ENCODE data around the gene MORN2.

Gene MORN2

DNA sequence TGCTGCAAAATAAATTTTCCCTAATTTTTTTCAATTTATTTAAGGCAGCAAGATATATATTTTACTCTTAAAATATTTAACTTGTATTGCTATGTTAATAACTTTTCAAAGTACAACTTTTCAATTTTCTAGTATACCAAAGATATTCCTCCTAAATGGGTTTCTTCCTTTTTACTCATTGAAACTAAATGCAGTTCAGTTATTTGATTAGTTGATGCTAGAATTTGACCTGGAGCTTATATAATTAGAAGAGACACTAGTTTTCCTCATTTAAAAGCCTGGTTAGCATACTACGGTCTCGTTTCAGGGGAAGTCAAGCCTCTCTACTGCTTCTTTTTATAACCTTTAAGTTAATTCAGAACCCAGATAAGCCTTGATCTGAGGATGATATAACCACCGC is 13.8 kb downstream of the MORN2 start, which contains the start of gene ARHGEF33:
Gene ARHGEF33, plus strand, starts transcription at position 301 of the 400 bp plus-strand sequence. CDS start 29,573 bp downstream, outside the sequence.
- DNase-seq (ENCODE audit: low read depth): no peak

- DNase-seq (ENCODE audit: low read depth): no peak
Measured at GRCh38 chr2:38892819-38893218, 17.0 kb downstream of the MORN2 start.

DNA sequence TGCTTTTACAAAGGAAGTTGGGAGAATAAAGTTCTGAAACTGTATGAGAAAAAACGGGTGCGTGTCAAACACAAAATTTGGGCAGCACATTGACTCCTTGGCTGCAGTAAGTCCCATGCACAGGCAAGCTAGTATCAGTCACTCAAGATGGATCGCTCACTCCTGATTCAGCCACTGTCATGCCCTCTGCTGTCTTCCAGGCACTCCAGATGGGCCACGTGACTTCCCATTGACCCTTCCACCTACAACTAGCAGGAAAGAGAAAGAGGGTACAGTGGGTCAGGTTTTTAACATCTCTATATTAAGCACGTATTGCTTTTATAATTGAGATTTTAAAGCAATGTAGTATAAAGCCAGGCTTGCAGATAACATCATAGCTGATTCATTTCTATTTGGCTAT is 22.5 kb downstream of the MORN2 start:
- DNase-seq (ENCODE audit: low read depth): no peak

DNA sequence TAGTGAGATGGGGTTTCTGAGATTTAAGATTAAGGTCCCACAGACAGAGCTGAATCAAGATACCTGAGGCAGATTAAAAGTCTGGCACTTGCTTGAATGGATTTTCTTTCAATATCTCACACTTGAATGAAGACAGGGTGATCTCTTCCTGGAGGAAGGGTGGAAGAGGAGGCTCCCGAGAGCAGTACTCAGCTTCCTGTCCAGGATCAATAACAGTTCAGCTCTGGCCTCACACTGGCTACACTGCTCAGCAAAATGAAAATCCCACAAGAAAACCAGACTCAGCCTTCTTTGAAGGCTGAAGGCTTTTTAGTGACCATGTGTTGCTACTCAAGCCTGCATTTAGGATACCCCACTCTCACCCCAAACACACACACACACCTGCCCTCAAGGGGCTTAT is 24.9 kb downstream of the MORN2 start:
- DNase-seq (ENCODE audit: low read depth): no peak

- no peak for DNase-seq (ENCODE audit: low read depth)
Measured at GRCh38 chr2:38905251-38905650, 29.5 kb downstream of the MORN2 start.

GRCh38 chr2:38907242-38907641 is 31.5 kb downstream of the MORN2 start:
- DNase-seq (ENCODE audit: low read depth): no peak

- no peak for DNase-seq (ENCODE audit: low read depth)
Measured at GRCh38 chr2:38907743-38908562, 32.2 kb downstream of the MORN2 start.

GRCh38 chr2:38909872-38910271 is 34.1 kb downstream of the MORN2 start:
- no peak for DNase-seq (ENCODE audit: low read depth)

DNA sequence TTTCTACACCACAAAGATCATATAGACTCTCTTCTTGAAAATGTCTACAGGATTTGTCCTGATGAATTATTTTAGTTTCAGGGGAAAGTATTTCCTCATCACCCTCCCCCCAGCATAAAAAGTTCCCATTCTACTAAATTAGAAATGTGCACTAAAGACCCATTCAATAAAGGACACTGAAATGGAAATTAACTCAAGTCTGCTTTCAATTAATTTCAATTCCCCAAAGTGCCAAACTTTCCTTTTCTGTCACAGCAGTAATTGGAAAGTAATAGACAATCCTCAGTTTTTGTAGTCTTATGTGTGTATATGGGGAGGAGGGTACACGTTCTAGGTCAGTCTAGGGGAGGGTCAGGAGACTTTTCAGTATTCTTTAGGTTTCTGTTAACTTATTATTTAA is 35.4 kb downstream of the MORN2 start:
- no peak for DNase-seq (ENCODE audit: low read depth)

- DNase-seq (ENCODE audit: low read depth): no peak
Measured at GRCh38 chr2:38912619-38913018, 36.8 kb downstream of the MORN2 start.

DNA sequence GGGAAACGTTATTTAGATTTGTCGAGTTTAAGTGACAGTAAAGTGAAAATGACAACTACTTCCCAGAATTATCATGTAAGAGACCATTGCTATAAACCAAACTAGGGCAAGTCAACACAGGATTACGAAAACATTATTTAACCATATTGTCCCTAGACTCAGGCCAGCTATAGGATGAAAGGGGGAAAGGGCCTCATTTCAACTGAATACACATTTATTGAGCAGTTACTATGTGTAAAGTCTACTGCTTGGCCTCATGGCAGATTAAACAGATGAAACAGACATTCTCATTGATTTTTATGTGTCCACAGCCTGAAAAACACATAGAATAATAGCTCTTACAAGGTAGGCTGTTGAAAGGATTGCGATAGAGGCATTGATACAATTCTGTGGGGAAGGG is 46.6 kb downstream of the MORN2 start:
- DNase-seq (ENCODE audit: low read depth): no peak

- DNase-seq (ENCODE audit: low read depth): no peak
Measured at GRCh38 chr2:38922902-38923301, 47.1 kb downstream of the MORN2 start.

DNA sequence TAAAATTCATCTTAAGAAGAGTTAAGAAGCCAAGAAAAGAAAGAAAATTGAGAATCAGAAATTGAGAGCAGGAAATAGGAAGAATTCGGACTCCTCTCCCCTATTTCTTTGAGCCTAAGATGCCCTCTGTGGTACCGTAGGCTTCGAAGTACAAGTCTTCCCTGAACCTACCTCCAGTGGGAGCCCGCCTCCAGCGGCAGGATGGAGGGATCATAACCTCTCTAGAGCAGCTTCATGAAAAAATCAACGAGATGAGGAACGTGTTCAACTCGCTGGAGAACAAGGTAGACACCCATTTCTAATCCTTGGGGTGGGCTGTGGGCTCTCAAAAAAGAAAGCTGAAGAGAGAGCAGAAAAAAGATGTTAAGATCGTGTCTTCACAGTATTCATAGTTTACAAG is 50.2 kb downstream of the MORN2 start:
- DNase-seq (ENCODE audit: low read depth): no peak

DNA sequence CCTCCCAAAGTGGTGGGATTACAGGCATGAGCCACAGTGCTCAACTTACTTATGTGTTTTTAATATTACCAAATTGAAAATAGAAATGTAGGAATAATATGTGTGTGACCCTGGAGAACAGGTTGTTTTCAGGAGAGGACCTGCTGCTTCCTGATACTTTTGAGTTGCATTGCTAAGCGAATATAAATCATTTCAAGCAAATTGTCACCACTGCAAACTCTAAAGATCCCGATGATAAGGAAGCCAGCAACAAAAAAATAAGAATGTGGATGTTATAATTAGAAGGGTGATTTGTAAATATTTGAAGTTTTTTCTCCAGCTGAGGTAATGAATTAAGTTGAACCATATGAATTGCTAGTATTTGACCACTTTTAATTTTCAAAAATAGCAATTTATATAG is 54.8 kb downstream of the MORN2 start:
- DNase-seq (ENCODE audit: low read depth): no peak
